Testis (tissue), 3 donors: Measurements from ENCODE around the gene TSSC4. TPM values are rescaled to one million over a fixed set of nuclear protein-coding genes. Genes with fewer than 3 reads are reported as not detected.

Experiments
- DNase-seq: peaks from one replicate; pipeline ENCODE4 v3.0.0-alpha.2; 2019
- H3K27ac ChIP-seq, 2 donors: fragments of 200-600 bp; sonication (generic); one replicate each; pipeline ENCODE4 v1.5.1; 2019
- H3K27me3 ChIP-seq: fragments of 200-600 bp; sonication (generic); one replicate; pipeline ENCODE4 v1.5.1; 2019
- H3K36me3 ChIP-seq: fragments of 200-600 bp; sonication (generic); one replicate; pipeline ENCODE4 v1.5.1; 2017; ENCODE audit warnings: low read depth; ENCODE audit errors: missing control alignments
- H3K4me1 ChIP-seq: fragments of 200-600 bp; sonication (generic); one replicate; pipeline ENCODE4 v1.5.1; 2019
- H3K4me3 ChIP-seq, 2 donors: fragments of 200-600 bp; sonication (generic); one replicate each; pipeline ENCODE4 v1.5.1; 2017 to 2019
- H3K9me3 ChIP-seq: fragments of 200-600 bp; sonication (generic); one replicate; pipeline ENCODE4 v1.5.1; 2017
- CTCF ChIP-seq, 3 experiments: fragments of 450-650 bp in 2 of 3; fragments of 200-600 bp in 1 of 3; sonication (generic) in 1 of 3; IDR thresholded peaks; one replicate each; pipeline ENCODE4 v1.5.1; 2016 to 2019; ENCODE audit warnings: antibody characterized with exemption in 3 of 3, mild to moderate bottlenecking in 2 of 3, moderate library complexity in 1 of 3
- POLR2A ChIP-seq: fragments of 450-650 bp; IDR thresholded peaks from one replicate; pipeline ENCODE4 v1.6.1; 2017; ENCODE audit warnings: antibody characterized with exemption, mild to moderate bottlenecking, moderate library complexity
- WGBS, 2 donors: methylation state at CpG; one replicate each; pipeline ENCODE4 v1.1.5; 2018; 5-methylcytosine and 5-hydroxymethylcytosine counted together
- intact Hi-C: fragments of 100-400 bp; cut with DNase I; formaldehyde crosslinking; loops from one replicate; pipeline ENCODE4 v1.15.1; 2023; ENCODE audit warnings: low total_unique reads
- polyA plus RNA-seq: library from polyadenylated mRNA; stranded (reverse); fragments of 350-450 nt; fragmentation: Illumina TruSeq; extraction: RNeasy Lipid Tissue Mini Kit (QIAGEN cat#74804); gene quantifications from one replicate; pipeline ENCODE4 v1.2.3, GENCODE V29; 2014; ENCODE audit warnings: low read depth, low replicate concordance; ENCODE audit not compliant: insufficient read depth
- total RNA-seq, 2 donors: library from RNA; depleted of rRNA; stranded (reverse); fragments of >200 nt; gene quantifications; one replicate each; pipeline ENCODE4 v1.2.3, GENCODE V29; 2016

Gene TSSC4
- total and polyA plus RNA-seq, 3 donors from 2014 or later, result 87.4 to 133 (median 95.5) TPM

- H3K36me3 ChIP-seq, result no peaks in the 10 kb centered on the region
- H3K27me3 ChIP-seq, result no peaks in the 10 kb centered on the region
- intact Hi-C loops, result loop anchor here (5.0 kb wide), 1 partner anchor 219 kb away; no protein-coding TSS in a partner anchor
- WGBS, 2 donors, result 79 to 86% methylated on average over 12 to 30 of the region's 30 CpGs
- H3K9me3 ChIP-seq, result no peaks in the 10 kb centered on the region
- H3K27ac ChIP-seq, result no peak overlapping the region
- no peak for DNase-seq
- H3K4me1 ChIP-seq, result no peaks in the 10 kb centered on the region
- TF ChIP-seq CTCF (IDR thresholded peaks at IDR 0.05) (no peak), POLR2A (no peak)
- H3K4me3 ChIP-seq, result no peak overlapping the region
Observed at GRCh38 chr11:2411446-2412305, 11.1 kb downstream of the TSSC4 start.

GRCh38 chr11:2412323-2412722 is 11.8 kb downstream of the TSSC4 start:
- intact Hi-C loops, result loop anchor here (5.0 kb wide), 1 partner anchor 220 kb away; no protein-coding TSS in a partner anchor

GRCh38 chr11:2413742-2414579 is 13.4 kb downstream of the TSSC4 start:
- no peaks in the 10 kb centered on the region for H3K27me3 ChIP-seq
- no peak overlapping the region for H3K4me3 ChIP-seq
- intact Hi-C loops, result loop anchor here (5.0 kb wide), 1 partner anchor 222 kb away; no protein-coding TSS in a partner anchor
- H3K36me3 ChIP-seq, result no peaks in the 10 kb centered on the region
- no peaks in the 10 kb centered on the region for H3K4me1 ChIP-seq
- WGBS, 2 donors, result 81 to 90% methylated on average over 19 to 37 of the region's 43 CpGs
- H3K9me3 ChIP-seq, result no peaks in the 10 kb centered on the region
- DNase-seq, result no peak
- no peak overlapping the region for H3K27ac ChIP-seq
- TF ChIP-seq POLR2A (no peak), CTCF (IDR thresholded peaks at IDR 0.05) (no peak)

More at GRCh38 chr11:2412323-2412722, 11.8 kb downstream of the TSSC4 start:
- Histone ChIP-seq H3K27ac (no peak overlapping the region), H3K36me3 (no peaks in the 10 kb centered on the region), H3K9me3 (no peaks in the 10 kb centered on the region), H3K27me3 (no peaks in the 10 kb centered on the region), H3K4me1 (no peaks in the 10 kb centered on the region), H3K4me3 (no peak overlapping the region)
- TF ChIP-seq POLR2A (no peak), CTCF (IDR thresholded peaks at IDR 0.05) (no peak)
- WGBS, 2 donors, result 89 to 90% methylated on average over 4 to 6 of the region's 6 CpGs
- DNase-seq, result no peak

- H3K36me3 ChIP-seq, result no peaks in the 10 kb centered on the region
- H3K4me3 ChIP-seq, result no peak overlapping the region
- H3K9me3 ChIP-seq, result no peaks in the 10 kb centered on the region
- TF ChIP-seq POLR2A, result no peak
- no peaks in the 10 kb centered on the region for H3K4me1 ChIP-seq
- H3K27ac ChIP-seq, result no peak overlapping the region
- intact Hi-C loops, result loop anchor here (5.0 kb wide), 2 partner anchors 107 to 222 kb away; no protein-coding TSS in a partner anchor
- no peaks in the 10 kb centered on the region for H3K27me3 ChIP-seq
- no peak for DNase-seq
- 93 to 96% methylated on average over 23 to 35 of the region's 35 CpGs for WGBS, 2 donors
Observed at GRCh38 chr11:2414616-2415015, 14.1 kb downstream of the TSSC4 start.

GRCh38 chr11:2415171-2415570 is 14.6 kb downstream of the TSSC4 start:
- intact Hi-C loops, result loop anchor here (5.0 kb wide), 1 partner anchor 108 kb away; no protein-coding TSS in a partner anchor
- Histone ChIP-seq H3K36me3 (no peaks in the 10 kb centered on the region), H3K4me3 (no peak overlapping the region), H3K4me1 (no peaks in the 10 kb centered on the region), H3K27me3 (no peaks in the 10 kb centered on the region), H3K27ac (no peak overlapping the region), H3K9me3 (no peaks in the 10 kb centered on the region)
- no peak for TF ChIP-seq CTCF (IDR thresholded peaks at IDR 0.05)
- no peak for TF ChIP-seq POLR2A
- WGBS, 2 donors, result 90 to 98% methylated on average over 13 to 28 of the region's 28 CpGs
- DNase-seq, result no peak
